GM15510 (cell line): ENCODE data around the gene CPSF7.

Source experiments
- POLR2A ChIP-seq: IDR thresholded peaks from 3 replicates; pipeline ENCODE4 v1.6.1; 2011; ENCODE audit warnings: borderline replicate concordance; ENCODE audit not compliant: insufficient read length; ENCODE audit errors: extremely low read depth

The CPSF7 gene

GRCh38 chr11:61452825-61453224 is 23.1 kb upstream of the CPSF7 start:
- TF ChIP-seq POLR2A: no peak

GRCh38 chr11:61448552-61448927 is 18.8 kb upstream of the CPSF7 start:
- no peak for TF ChIP-seq POLR2A

GRCh38 chr11:61447601-61448551 is 18.1 kb upstream of the CPSF7 start:
- TF ChIP-seq POLR2A: no peak

- TF ChIP-seq POLR2A: no peak
These were observed 16.5 kb upstream of the CPSF7 start for GRCh38 chr11:61446211-61446651.

- TF ChIP-seq POLR2A: no peak
These were observed 15.7 kb upstream of the CPSF7 start for GRCh38 chr11:61445516-61445915.

GRCh38 chr11:61442616-61443015 is 12.8 kb upstream of the CPSF7 start:
- no peak for TF ChIP-seq POLR2A

GRCh38 chr11:61439615-61440014 is 9.8 kb upstream of the CPSF7 start:
- no peak for TF ChIP-seq POLR2A

GRCh38 chr11:61437496-61437895 is 7.7 kb upstream of the CPSF7 start:
- TF ChIP-seq POLR2A: no peak

GRCh38 chr11:61429346-61429690 is 457 bp downstream of the CPSF7 start:
- TF ChIP-seq POLR2A: peak; percentile 54

- no peak for TF ChIP-seq POLR2A
These were observed 4.2 kb downstream of the CPSF7 start for GRCh38 chr11:61425367-61426131.

GRCh38 chr11:61422226-61422625 is 7.5 kb downstream of the CPSF7 start:
- no peak for TF ChIP-seq POLR2A

GRCh38 chr11:61418136-61418535 is 11.6 kb downstream of the CPSF7 start:
- TF ChIP-seq POLR2A: no peak

- no peak for TF ChIP-seq POLR2A
These were observed 12.1 kb downstream of the CPSF7 start for GRCh38 chr11:61417670-61418069.

GRCh38 chr11:61416941-61417340 is 12.8 kb downstream of the CPSF7 start:
- TF ChIP-seq POLR2A: no peak

- TF ChIP-seq POLR2A: no peak
These were observed 14.4 kb downstream of the CPSF7 start for GRCh38 chr11:61415381-61415780.

GRCh38 chr11:61414547-61414946 is 15.2 kb downstream of the CPSF7 start:
- no peak for TF ChIP-seq POLR2A

GRCh38 chr11:61413496-61413895 is 16.3 kb downstream of the CPSF7 start:
- TF ChIP-seq POLR2A: no peak

- TF ChIP-seq POLR2A: no peak
These were observed 18.2 kb downstream of the CPSF7 start for GRCh38 chr11:61411589-61411988.
